Thoracic aorta (tissue), 2 donors: Measurements from ENCODE around the gene LTF. TPM values are rescaled to one million over a fixed set of nuclear protein-coding genes. Genes with fewer than 3 reads are reported as not detected.

Source experiments
- ATAC-seq: fragments of 150-250 bp; one replicate; pipeline ENCODE4 v1.8.0; 2017; ENCODE audit warnings: low read depth; ENCODE audit not compliant: insufficient number of reproducible peaks, low FRiP score
- DNase-seq: peaks from one replicate; pipeline ENCODE4 v3.0.0-alpha.2; 2020; ENCODE audit warnings: low spot score
- H3K27ac ChIP-seq, 2 donors: fragments of 200-600 bp; sonication (generic); 1 replicate in 1 of 2; 2 replicates in 1 of 2; pipeline ENCODE4 v1.5.1; 2016; ENCODE audit warnings: mild to moderate bottlenecking in 2 of 2, moderate library complexity in 2 of 2
- H3K27me3 ChIP-seq: fragments of 200-600 bp; sonication (generic); replicated peaks from 2 replicates; pipeline ENCODE4 v1.6.0; 2016; ENCODE audit warnings: mild to moderate bottlenecking; ENCODE audit not compliant: insufficient read depth
- H3K36me3 ChIP-seq: fragments of 200-600 bp; sonication (generic); one replicate; pipeline ENCODE4 v1.5.1; 2016
- H3K4me1 ChIP-seq, 2 donors: fragments of 200-600 bp; sonication (generic); 1 replicate in 1 of 2; 2 replicates in 1 of 2; pipeline versions ENCODE4 v1.5.1 to v1.6.0; 2016; ENCODE audit warnings: low read depth in 2 of 2, mild to moderate bottlenecking in 1 of 2; ENCODE audit not compliant: control insufficient read depth in 1 of 2
- H3K4me3 ChIP-seq: fragments of 200-600 bp; sonication (generic); 2 replicates; pipeline ENCODE4 v1.5.1; 2016; ENCODE audit warnings: mild to moderate bottlenecking
- H3K9me3 ChIP-seq: fragments of 200-600 bp; sonication (generic); 2 replicates; pipeline ENCODE4 v1.5.1; 2016
- total RNA-seq, 2 donors: library from RNA; depleted of rRNA; stranded (reverse); fragments of >200 nt; gene quantifications; one replicate each; pipeline versions ENCODE4 v1.1.0 to v1.2.3, GENCODE V29; 2016
- TF ChIP-seq, protein P1 (sequence below): fragments of 200-600 bp; sonication (generic); IDR thresholded peaks from one replicate; pipeline ENCODE4 v1.5.1; 2019; ENCODE audit warnings: antibody characterized with exemption

LTF gene
- total RNA-seq, 2 donors from 2014 or later = 0.28 to 3.0 TPM

DNA sequence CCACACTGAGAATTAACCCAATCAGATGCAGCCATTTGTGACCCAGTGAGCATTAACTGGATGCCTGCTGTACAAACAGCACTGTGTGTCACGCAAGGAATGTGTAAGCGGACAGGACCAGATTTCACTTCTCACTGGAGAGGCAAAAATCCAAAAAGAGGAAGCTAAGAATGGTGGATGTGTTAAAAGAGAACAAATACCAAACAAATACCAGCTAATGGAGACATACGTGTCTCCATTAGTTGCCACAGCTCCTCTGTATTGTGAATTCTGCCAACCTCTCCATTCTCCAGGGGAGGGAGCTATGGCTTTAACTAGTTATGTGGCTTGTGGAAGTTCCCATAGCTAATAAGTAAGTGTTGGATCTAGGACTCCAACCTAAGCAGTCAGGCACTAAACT, 2.6 kb downstream of the LTF start:
- Histone ChIP-seq H3K27me3 (no peaks in the 10 kb centered on the region), H3K9me3 (no peaks in the 10 kb centered on the region), H3K4me1 (peaks cover 4 to 10% of the 10 kb centered on the region in 2 donors), H3K27ac (no peak overlapping the region), H3K36me3 (no peaks in the 10 kb centered on the region), H3K4me3 (no peak overlapping the region)
- no peak for DNase-seq
- TF ChIP-seq, protein P1, sequence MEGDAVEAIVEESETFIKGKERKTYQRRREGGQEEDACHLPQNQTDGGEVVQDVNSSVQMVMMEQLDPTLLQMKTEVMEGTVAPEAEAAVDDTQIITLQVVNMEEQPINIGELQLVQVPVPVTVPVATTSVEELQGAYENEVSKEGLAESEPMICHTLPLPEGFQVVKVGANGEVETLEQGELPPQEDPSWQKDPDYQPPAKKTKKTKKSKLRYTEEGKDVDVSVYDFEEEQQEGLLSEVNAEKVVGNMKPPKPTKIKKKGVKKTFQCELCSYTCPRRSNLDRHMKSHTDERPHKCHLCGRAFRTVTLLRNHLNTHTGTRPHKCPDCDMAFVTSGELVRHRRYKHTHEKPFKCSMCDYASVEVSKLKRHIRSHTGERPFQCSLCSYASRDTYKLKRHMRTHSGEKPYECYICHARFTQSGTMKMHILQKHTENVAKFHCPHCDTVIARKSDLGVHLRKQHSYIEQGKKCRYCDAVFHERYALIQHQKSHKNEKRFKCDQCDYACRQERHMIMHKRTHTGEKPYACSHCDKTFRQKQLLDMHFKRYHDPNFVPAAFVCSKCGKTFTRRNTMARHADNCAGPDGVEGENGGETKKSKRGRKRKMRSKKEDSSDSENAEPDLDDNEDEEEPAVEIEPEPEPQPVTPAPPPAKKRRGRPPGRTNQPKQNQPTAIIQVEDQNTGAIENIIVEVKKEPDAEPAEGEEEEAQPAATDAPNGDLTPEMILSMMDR = no peak
- ATAC-seq = no peak

- Histone ChIP-seq H3K27me3 (no peaks in the 10 kb centered on the region), H3K36me3 (no peaks in the 10 kb centered on the region), H3K27ac (no peak overlapping the region), H3K4me1 (no peaks in the 10 kb centered on the region), H3K4me3 (no peak overlapping the region), H3K9me3 (no peaks in the 10 kb centered on the region)
- DNase-seq (no peak), ATAC-seq (no peak)
- TF ChIP-seq, protein P1 = no peak
Measured at GRCh38 chr3:46460051-46460450, 4.7 kb downstream of the LTF start.

- no peaks in the 10 kb centered on the region for H3K4me1 ChIP-seq
- H3K27me3 ChIP-seq = no peaks in the 10 kb centered on the region
- no peak overlapping the region for H3K27ac ChIP-seq
- ATAC-seq = no peak
- no peak overlapping the region for H3K4me3 ChIP-seq
- TF ChIP-seq, protein P1 = no peak
- DNase-seq = no peak
- H3K9me3 ChIP-seq = no peaks in the 10 kb centered on the region
- no peaks in the 10 kb centered on the region for H3K36me3 ChIP-seq
Measured at GRCh38 chr3:46456118-46456517, 8.6 kb downstream of the LTF start.

DNA sequence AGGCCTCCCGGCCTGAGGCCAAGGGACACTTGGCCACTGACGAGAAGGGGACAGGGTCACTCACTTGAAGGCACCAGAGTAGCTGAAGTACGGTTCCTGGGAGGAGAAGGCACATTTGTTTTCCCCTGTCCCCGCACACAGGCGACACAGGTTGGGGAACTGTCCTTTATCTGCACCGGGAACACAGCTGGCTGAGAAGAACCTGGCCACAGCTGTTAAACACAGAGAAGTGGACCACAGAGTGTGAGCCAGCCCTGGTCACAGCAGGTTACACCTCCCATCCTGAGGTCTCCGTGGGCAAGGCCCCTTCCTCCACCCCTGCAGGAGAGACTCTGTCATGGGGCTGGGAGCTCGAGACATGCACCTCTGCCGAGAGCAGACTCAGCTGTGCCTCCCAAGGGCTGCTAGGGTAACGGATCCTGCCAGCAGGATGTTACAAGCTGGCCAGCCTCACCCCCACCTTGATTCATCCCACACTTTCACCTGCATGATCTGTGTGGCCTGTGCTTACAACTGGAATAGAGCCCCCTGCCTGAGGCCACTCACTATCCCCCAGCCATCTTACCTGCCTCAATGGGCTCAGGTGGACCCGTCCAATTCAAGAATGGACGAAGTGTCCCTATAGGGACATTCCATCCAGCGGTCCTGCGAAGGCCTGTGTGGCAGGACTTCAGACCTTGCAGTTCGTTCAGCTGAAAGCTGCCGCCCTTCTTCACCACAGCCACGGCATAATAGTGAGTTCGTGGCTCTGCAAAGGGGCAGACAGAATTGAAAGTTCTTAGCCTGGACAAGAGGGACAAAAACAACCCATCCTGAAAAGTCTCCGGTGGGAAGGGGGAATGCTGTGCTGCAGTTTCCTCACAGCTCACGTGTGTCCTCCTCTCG, 9.2 kb downstream of the LTF start:
- ATAC-seq (no peak), DNase-seq (no peak)
- H3K4me1 ChIP-seq = no peaks in the 10 kb centered on the region
- H3K4me3 ChIP-seq = no peak overlapping the region
- TF ChIP-seq, protein P1 = no peak
- H3K27ac ChIP-seq = no peak overlapping the region
- H3K9me3 ChIP-seq = no peaks in the 10 kb centered on the region
- H3K36me3 ChIP-seq = no peaks in the 10 kb centered on the region
- H3K27me3 ChIP-seq = no peaks in the 10 kb centered on the region

DNA sequence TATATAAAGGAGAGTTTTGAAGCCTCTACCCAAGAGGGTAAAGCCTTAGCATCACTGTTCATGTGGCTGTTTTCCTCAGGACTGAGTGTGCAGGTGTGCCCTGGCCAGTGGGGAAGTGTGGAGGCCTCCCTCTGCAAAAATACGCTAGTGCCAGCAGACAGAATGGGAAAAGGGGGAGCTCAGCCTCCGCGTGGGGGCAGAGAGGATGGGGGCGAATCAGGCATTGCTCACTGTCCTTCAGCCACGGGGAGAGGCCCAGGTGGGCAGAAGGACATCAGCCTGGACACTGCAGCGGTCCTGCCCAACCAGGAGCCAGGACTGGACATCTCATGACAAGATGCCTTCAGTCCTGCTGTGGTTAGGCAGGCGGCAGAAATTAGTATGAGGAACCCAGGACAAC, 10.1 kb downstream of the LTF start:
- H3K36me3 ChIP-seq = no peaks in the 10 kb centered on the region
- TF ChIP-seq, protein P1 = no peak
- H3K27me3 ChIP-seq = no peaks in the 10 kb centered on the region
- ATAC-seq (no peak), DNase-seq (no peak)
- H3K4me1 ChIP-seq = no peaks in the 10 kb centered on the region
- no peaks in the 10 kb centered on the region for H3K9me3 ChIP-seq
- no peak overlapping the region for H3K4me3 ChIP-seq
- H3K27ac ChIP-seq = no peak overlapping the region
